Hepatocyte (in vitro differentiated cells): ENCODE measurements around the gene ACOX3. TPM values are rescaled to one million over a fixed set of nuclear protein-coding genes. Genes with fewer than 3 reads are reported as not detected.

Source experiments
- DNase-seq: peaks from one replicate; pipeline ENCODE4 v3.0.0-alpha.2; 2016; ENCODE audit warnings: low spot score
- H2AFZ ChIP-seq: fragments of 200-600 bp; sonication (generic); 2 replicates; pipeline ENCODE4 v1.6.0; 2016; ENCODE audit warnings: antibody characterized with exemption, mild to moderate bottlenecking
- H3K27ac ChIP-seq: fragments of 200-600 bp; sonication (generic); 2 replicates; pipeline ENCODE4 v1.5.1; 2016; ENCODE audit warnings: mild to moderate bottlenecking
- H3K27me3 ChIP-seq: fragments of 200-600 bp; sonication (generic); 2 replicates; pipeline ENCODE4 v1.6.1; 2016
- H3K36me3 ChIP-seq: fragments of 200-600 bp; sonication (generic); replicated peaks from 2 replicates; pipeline ENCODE4 v1.5.1; 2016; ENCODE audit warnings: low read depth; ENCODE audit not compliant: insufficient read depth
- H3K4me1 ChIP-seq: fragments of 200-600 bp; sonication (generic); 2 replicates; pipeline ENCODE4 v1.5.1; 2016; ENCODE audit warnings: mild to moderate bottlenecking, moderate library complexity; ENCODE audit not compliant: insufficient read depth
- H3K4me2 ChIP-seq: fragments of 200-600 bp; sonication (generic); 2 replicates; pipeline ENCODE4 v1.6.0; 2016
- H3K4me3 ChIP-seq: fragments of 200-600 bp; sonication (generic); 2 replicates; pipeline ENCODE4 v1.5.1; 2016; ENCODE audit warnings: mild to moderate bottlenecking
- H3K79me2 ChIP-seq: fragments of 200-600 bp; sonication (generic); 2 replicates; pipeline ENCODE4 v1.6.0; 2017; ENCODE audit warnings: mild to moderate bottlenecking
- H3K9me2 ChIP-seq: fragments of 200-600 bp; sonication (generic); replicated peaks from 2 replicates; pipeline ENCODE4 v1.6.0; 2017; ENCODE audit warnings: mild to moderate bottlenecking; ENCODE audit not compliant: insufficient read depth
- H3K9me3 ChIP-seq: fragments of 200-600 bp; sonication (generic); 2 replicates; pipeline ENCODE4 v1.5.1; 2016; ENCODE audit warnings: low read depth, mild to moderate bottlenecking
- H4K20me1 ChIP-seq: fragments of 200-600 bp; sonication (generic); 2 replicates; pipeline ENCODE4 v1.6.0; 2016; ENCODE audit warnings: mild to moderate bottlenecking; ENCODE audit not compliant: insufficient read depth, poor library complexity, severe bottlenecking
- EZH2 ChIP-seq: fragments of 200-600 bp; sonication (generic); IDR thresholded peaks from 2 replicates; pipeline ENCODE4 v1.6.1; 2016; ENCODE audit warnings: antibody characterized with exemption, mild to moderate bottlenecking, borderline replicate concordance
- EZH2phosphoT487 ChIP-seq: fragments of 200-600 bp; sonication (generic); IDR thresholded peaks from one replicate; pipeline ENCODE4 v1.6.1; 2018; ENCODE audit warnings: antibody characterized with exemption, mild to moderate bottlenecking, low read depth, moderate library complexity; ENCODE audit not compliant: unreplicated experiment, severe bottlenecking
- WGBS: methylation state at CpG from one replicate; pipeline ENCODE4 v1.1.6; 2016; ENCODE audit warnings: low lambda C conversion rate; ENCODE audit errors: missing lambda C conversion rate; 5-methylcytosine and 5-hydroxymethylcytosine counted together
- polyA plus RNA-seq: library from polyadenylated mRNA; unstranded; fragments of >200 nt; fragmentation: Nextera tagmentation; extraction: Ambion mirVana; gene quantifications from 2 replicates; pipeline ENCODE4 v1.2.1, GENCODE V29; 2016
- total RNA-seq: library from RNA; depleted of rRNA; stranded (reverse); fragments of >200 nt; gene quantifications from 2 replicates; pipeline ENCODE4 v1.2.3, GENCODE V29; 2014
- TF ChIP-seq, protein P1 (sequence below): fragments of 200-600 bp; sonication (generic); IDR thresholded peaks from 2 replicates; pipeline ENCODE4 v1.5.1; 2016; ENCODE audit warnings: antibody characterized with exemption, mild to moderate bottlenecking; ENCODE audit not compliant: poor library complexity

Gene ACOX3
- total and polyA plus RNA-seq, 2 experiments from 2014 or later, result 17.6 to 22.5 TPM

DNA sequence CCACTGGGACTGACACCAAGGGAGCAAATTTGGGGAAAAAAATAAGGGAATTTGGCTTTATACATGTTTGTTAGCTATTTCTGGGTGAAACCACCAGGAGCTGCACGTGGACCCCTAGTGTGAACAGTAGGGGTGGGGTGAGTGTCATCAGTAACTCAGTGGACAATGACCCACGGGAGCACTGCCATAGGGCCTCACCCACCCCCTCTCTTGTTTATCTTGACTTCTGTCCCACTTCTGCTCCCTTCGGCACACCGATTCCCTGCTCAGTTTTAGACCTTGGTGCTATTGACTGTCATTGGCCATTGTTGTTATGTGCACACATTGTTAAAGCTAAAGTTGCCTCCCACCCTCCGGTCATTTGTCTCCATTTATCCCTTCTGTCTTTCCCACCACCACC, 9.0 kb downstream of the ACOX3 start:
- no peaks in the 10 kb centered on the region for H3K27me3 ChIP-seq
- H3K27ac ChIP-seq, result no peak overlapping the region
- no peak for DNase-seq
- TF ChIP-seq EZH2 (no peak), EZH2phosphoT487 (no peak)
- TF ChIP-seq, protein P1, sequence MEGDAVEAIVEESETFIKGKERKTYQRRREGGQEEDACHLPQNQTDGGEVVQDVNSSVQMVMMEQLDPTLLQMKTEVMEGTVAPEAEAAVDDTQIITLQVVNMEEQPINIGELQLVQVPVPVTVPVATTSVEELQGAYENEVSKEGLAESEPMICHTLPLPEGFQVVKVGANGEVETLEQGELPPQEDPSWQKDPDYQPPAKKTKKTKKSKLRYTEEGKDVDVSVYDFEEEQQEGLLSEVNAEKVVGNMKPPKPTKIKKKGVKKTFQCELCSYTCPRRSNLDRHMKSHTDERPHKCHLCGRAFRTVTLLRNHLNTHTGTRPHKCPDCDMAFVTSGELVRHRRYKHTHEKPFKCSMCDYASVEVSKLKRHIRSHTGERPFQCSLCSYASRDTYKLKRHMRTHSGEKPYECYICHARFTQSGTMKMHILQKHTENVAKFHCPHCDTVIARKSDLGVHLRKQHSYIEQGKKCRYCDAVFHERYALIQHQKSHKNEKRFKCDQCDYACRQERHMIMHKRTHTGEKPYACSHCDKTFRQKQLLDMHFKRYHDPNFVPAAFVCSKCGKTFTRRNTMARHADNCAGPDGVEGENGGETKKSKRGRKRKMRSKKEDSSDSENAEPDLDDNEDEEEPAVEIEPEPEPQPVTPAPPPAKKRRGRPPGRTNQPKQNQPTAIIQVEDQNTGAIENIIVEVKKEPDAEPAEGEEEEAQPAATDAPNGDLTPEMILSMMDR, result no peak
- H2AFZ ChIP-seq, result no peak overlapping the region
- no peaks in the 10 kb centered on the region for H3K9me3 ChIP-seq
- no peaks in the 10 kb centered on the region for H4K20me1 ChIP-seq
- no peak overlapping the region for H3K4me3 ChIP-seq
- H3K4me1 ChIP-seq, result peaks cover 6% of the 10 kb centered on the region
- H3K9me2 ChIP-seq, result no peaks in the 10 kb centered on the region
- H3K36me3 ChIP-seq, result no peaks in the 10 kb centered on the region
- peaks cover 20% of the 10 kb centered on the region for H3K79me2 ChIP-seq
- 91% methylated on average over 5 of the region's 5 CpGs for WGBS
- H3K4me2 ChIP-seq, result no peak overlapping the region

DNA sequence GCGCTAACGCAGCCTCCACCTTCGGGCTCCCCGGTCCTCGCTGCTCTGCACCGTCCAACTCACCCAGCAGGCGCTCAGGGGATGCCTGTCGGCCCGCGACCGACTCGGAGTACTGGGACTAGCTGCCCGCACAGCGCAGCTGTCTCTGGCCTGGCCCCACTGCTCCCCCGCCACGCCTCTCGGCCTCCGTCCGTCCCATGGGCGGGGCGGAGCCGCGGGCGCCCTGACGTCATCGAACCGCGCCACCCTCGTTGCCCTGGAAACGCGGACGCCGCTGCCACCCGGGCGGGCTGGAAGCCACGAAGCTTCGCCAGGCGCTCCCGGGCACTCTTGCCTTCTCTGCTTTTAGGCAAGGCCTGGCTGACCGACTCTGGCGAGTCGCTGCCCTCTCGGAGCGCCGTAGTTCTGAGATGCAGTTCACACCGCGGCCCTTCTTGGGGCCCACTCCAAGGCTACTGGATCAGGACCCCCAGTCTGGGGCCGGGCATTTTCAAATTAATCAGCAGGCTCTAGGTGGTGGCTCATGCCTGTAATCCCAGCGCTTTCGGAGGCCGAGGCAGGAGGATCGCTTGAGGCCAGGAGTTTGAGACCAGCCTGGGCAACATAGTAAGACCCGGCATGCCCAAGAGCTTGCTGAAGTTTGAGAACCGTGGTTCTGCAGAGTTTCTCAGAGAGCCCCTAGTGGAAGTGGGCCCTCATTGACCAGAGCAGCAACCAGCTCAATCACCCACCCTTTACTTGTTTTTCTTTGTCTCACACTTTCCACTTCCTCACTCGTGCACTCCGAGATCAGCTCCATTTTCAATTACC, 12.0 kb downstream of the ACOX3 start:
- Histone ChIP-seq H2AFZ (peak overlapping the region; percentile 66), H3K79me2 (peaks cover 22% of the 10 kb centered on the region)

DNA sequence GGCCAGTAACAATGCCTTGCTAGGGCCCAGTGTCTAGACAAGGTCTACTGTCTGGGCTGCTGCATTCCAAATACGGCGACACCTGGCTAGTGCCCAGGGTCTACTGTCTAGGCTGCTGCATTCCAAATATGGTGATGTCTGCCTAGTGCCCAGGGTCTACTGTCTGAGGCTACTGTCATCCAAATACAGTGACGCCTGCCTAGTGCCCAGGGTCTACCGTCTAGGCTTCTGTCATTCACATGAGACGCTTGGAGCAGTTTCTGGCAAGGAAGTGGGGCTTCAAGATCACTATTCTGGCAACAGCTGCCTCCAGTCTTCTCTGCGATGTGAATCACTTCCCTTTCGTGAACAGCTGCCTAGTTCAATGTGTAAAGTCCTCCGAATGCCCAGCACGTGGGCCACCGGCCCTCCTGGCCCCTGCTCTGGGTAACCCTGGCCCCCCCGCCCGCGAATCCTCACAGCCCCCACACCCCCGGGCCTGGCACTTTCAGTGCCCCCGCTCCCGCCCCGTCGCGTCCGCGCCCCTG, 12.7 kb downstream of the ACOX3 start:
- 14% methylated on average over 7 of the region's 21 CpGs for WGBS
- H2AFZ ChIP-seq, result peak overlapping the region; percentile 66
- H3K4me3 ChIP-seq, result peak overlapping the region; percentile 65
- H3K4me1 ChIP-seq, result peaks cover 6% of the 10 kb centered on the region
- no peaks in the 10 kb centered on the region for H3K27me3 ChIP-seq
- TF ChIP-seq EZH2 (no peak), EZH2phosphoT487 (no peak)
- TF ChIP-seq, protein P1, result no peak
- peaks cover 22% of the 10 kb centered on the region for H3K79me2 ChIP-seq
- H3K36me3 ChIP-seq, result no peaks in the 10 kb centered on the region
- H3K9me2 ChIP-seq, result no peaks in the 10 kb centered on the region
- DNase-seq, result peak; percentile 40
- peak overlapping the region; percentile 94 for H3K4me2 ChIP-seq
- H3K9me3 ChIP-seq, result no peaks in the 10 kb centered on the region
- H3K27ac ChIP-seq, result peak overlapping the region; percentile 78
- no peaks in the 10 kb centered on the region for H4K20me1 ChIP-seq

More for the DNA sequence above, 12.0 kb downstream of the ACOX3 start:
- Histone ChIP-seq H3K4me1 (peaks cover 6% of the 10 kb centered on the region), H4K20me1 (no peaks in the 10 kb centered on the region), H3K36me3 (no peaks in the 10 kb centered on the region), H3K4me3 (peak overlapping the region; percentile 65), H3K9me2 (no peaks in the 10 kb centered on the region), H3K27ac (peak overlapping the region; percentile 78), H3K4me2 (peak overlapping the region; percentile 94), H3K9me3 (no peaks in the 10 kb centered on the region), H3K27me3 (no peaks in the 10 kb centered on the region)
- DNase-seq, result peak; percentile 96
- 4% methylated on average over 53 of the region's 56 CpGs for WGBS
- TF ChIP-seq EZH2, result no peak
- TF ChIP-seq, protein P1, result peak; percentile 39
